K562 (cell line): Measurements from ENCODE around the gene TMCO1. TPM values are rescaled to one million over a fixed set of nuclear protein-coding genes. Genes with fewer than 3 reads are reported as not detected.
A peak's percentile ranks its signal among the peaks of the same experiment; 100 is the strongest.

Experiments used
- ATF3 ChIP-seq, 2 experiments: fragments of 450-650 bp in 1 of 2; sonication (generic) in 1 of 2; formaldehyde crosslinking in 1 of 2; IDR thresholded peaks in 1 of 2; conservative IDR thresholded peaks in 1 of 2; 2 replicates each; pipeline versions ENCODE4 v1.6.1 to v1.8.1; 2016 to 2023; ENCODE audit warnings: mild to moderate bottlenecking in 2 of 2, moderate library complexity in 2 of 2, inconsistent platforms in 1 of 2, missing genetic modification reagents in 1 of 2
- CAMTA2 ChIP-seq: fragments of 250-450 bp; sonication (Bioruptor Pico); conservative IDR thresholded peaks from 2 replicates; pipeline ENCODE4 v1.5.1; 2022
- E2F3 ChIP-seq: fragments of 250-450 bp; sonication (Bioruptor Pico); IDR thresholded peaks from 2 replicates; pipeline ENCODE4 v1.4.0; 2020; ENCODE audit warnings: mild to moderate bottlenecking
- ELF4 ChIP-seq: fragments of 450-650 bp; formaldehyde crosslinking; IDR thresholded peaks from 2 replicates; pipeline ENCODE4 v1.4.0; 2022; ENCODE audit warnings: missing genetic modification characterization
- FOXK2 ChIP-seq, 2 experiments: fragments of 450-650 bp; IDR thresholded peaks in 1 of 2; conservative IDR thresholded peaks in 1 of 2; 2 replicates each; pipeline ENCODE4 v1.6.1; 2016; ENCODE audit warnings: low read depth in 2 of 2, mild to moderate bottlenecking in 1 of 2
- GABPB1 ChIP-seq: sonication (generic); formaldehyde crosslinking; IDR thresholded peaks from 2 replicates; pipeline ENCODE4 v1.8.0; 2022; ENCODE audit warnings: mild to moderate bottlenecking, missing genetic modification reagents
- HLTF ChIP-seq: fragments of 450-650 bp; IDR thresholded peaks from 2 replicates; pipeline ENCODE4 v1.6.1; 2016
- MYC ChIP-seq, 2 experiments: fragments of 250-450 bp in 1 of 2; sonication (Bioruptor Pico) in 1 of 2; IDR thresholded peaks; 2 replicates each; pipeline versions ENCODE4 v1.5.1 to v1.6.1; 2012 to 2021; ENCODE audit warnings: low read depth in 2 of 2, borderline replicate concordance in 1 of 2, improper control_type of control experiment in 1 of 2, low read length in 1 of 2, mild to moderate bottlenecking in 1 of 2, moderate library complexity in 1 of 2
- POLR2G ChIP-seq: fragments of 200-400 bp; formaldehyde crosslinking; IDR thresholded peaks from 2 replicates; pipeline ENCODE4 v1.6.1; 2017; ENCODE audit warnings: low read depth, mild to moderate bottlenecking, antibody characterized with exemption, low read length, moderate library complexity
- PRDM10 ChIP-seq: fragments of 450-650 bp; IDR thresholded peaks from 2 replicates; pipeline ENCODE4 v1.6.1; 2018; ENCODE audit not compliant: partially characterized antibody
- RBM25 ChIP-seq: fragments of 200-400 bp; formaldehyde crosslinking; IDR thresholded peaks from 2 replicates; pipeline ENCODE4 v1.6.1; 2018; ENCODE audit warnings: low read length, low read depth, moderate library complexity; ENCODE audit not compliant: severe bottlenecking
- SIX5 ChIP-seq, 2 experiments: IDR thresholded peaks; 2 replicates each; pipeline ENCODE4 v1.6.1; 2011; ENCODE audit warnings: low read length in 2 of 2, borderline replicate concordance in 1 of 2, low read depth in 1 of 2, mild to moderate bottlenecking in 1 of 2, moderate library complexity in 1 of 2; ENCODE audit not compliant: insufficient read depth in 1 of 2
- SNIP1 ChIP-seq: fragments of 450-650 bp; IDR thresholded peaks from 2 replicates; pipeline ENCODE4 v1.7.1; 2017; ENCODE audit warnings: low read depth, mild to moderate bottlenecking
- ZBTB2 ChIP-seq: fragments of 450-650 bp; IDR thresholded peaks from 2 replicates; pipeline ENCODE4 v1.6.1; 2016; ENCODE audit warnings: antibody characterized with exemption
- ZEB2 ChIP-seq: fragments of 450-650 bp; IDR thresholded peaks from 2 replicates; pipeline ENCODE4 v1.6.1; 2016
- ZNF23 ChIP-seq: fragments of 250-450 bp; sonication (Bioruptor Pico); IDR thresholded peaks from 2 replicates; pipeline ENCODE4 v1.4.0; 2020; ENCODE audit warnings: mild to moderate bottlenecking
- ZNF707 ChIP-seq: fragments of 250-450 bp; sonication (Bioruptor Pico); conservative IDR thresholded peaks from 2 replicates; pipeline ENCODE4 v1.8.0; 2022; ENCODE audit warnings: inconsistent platforms, mild to moderate bottlenecking, moderate library complexity
- polyA plus RNA-seq, 8 experiments: library from polyadenylated mRNA; depleted of rRNA in 4 of 8; stranded (reverse) in 5 of 8; unstranded in 3 of 8; fragments of >200 nt; fragmentation: Nextera tagmentation in 2 of 8; fragmentation: Illumina TruSeq in 1 of 8; extraction: Ambion mirVana in 2 of 8; extraction: Trizol in 1 of 8; gene quantifications; 2 replicates each; pipeline versions ENCODE4 v1.2.1 to v1.2.3, GENCODE V29; 2011 to 2014; ENCODE audit warnings: inconsistent platforms in 1 of 8, missing spikeins in 1 of 8
- total RNA-seq, 7 experiments: library from RNA; depleted of rRNA in 6 of 7; stranded (reverse); fragments of >200 nt in 6 of 7; fragmentation: Illumina TruSeq in 2 of 7; extraction: Trizol in 2 of 7; gene quantifications; 2 replicates each; pipeline versions ENCODE4 v1.2.1 to v1.2.3, GENCODE V29; 2011 to 2021; ENCODE audit warnings: low replicate concordance in 1 of 7
- TF ChIP-seq, protein P1 (sequence below): fragments of 200-800 bp; sonication (Bioruptor generic); IDR thresholded peaks from 2 replicates; pipeline ENCODE4 v1.6.1; 2017; ENCODE audit warnings: missing genetic modification characterization, missing compliant biosample characterization

The TMCO1 gene
- total and polyA plus RNA-seq, 9 of the 15 experiments (the other 6 are each of a cell fraction or from before 2014, with no cell fraction given) = 69.3 to 561 (median 175) TPM

GRCh38 chr1:165768513-165769394 is at the start of gene TMCO1 (continued):
- TF ChIP-seq, protein P1, sequence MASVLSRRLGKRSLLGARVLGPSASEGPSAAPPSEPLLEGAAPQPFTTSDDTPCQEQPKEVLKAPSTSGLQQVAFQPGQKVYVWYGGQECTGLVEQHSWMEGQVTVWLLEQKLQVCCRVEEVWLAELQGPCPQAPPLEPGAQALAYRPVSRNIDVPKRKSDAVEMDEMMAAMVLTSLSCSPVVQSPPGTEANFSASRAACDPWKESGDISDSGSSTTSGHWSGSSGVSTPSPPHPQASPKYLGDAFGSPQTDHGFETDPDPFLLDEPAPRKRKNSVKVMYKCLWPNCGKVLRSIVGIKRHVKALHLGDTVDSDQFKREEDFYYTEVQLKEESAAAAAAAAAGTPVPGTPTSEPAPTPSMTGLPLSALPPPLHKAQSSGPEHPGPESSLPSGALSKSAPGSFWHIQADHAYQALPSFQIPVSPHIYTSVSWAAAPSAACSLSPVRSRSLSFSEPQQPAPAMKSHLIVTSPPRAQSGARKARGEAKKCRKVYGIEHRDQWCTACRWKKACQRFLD = 0 out of 2 replicates have a peak, but pooled peaks have one; percentile 46
- TF ChIP-seq ZEB2 = no peak
- TF ChIP-seq GABPB1 = peak; percentile 99
- TF ChIP-seq ELF4 (CRISPR knock-in tag) = no peak
- no peak for TF ChIP-seq CAMTA2 (CRISPR knock-in tag)
- peak; percentile 78 to 84; a peak in 3 of 4 replicates for TF ChIP-seq FOXK2 (conservative IDR thresholded peaks at IDR 0.05 in 1 of 2, IDR thresholded peaks at IDR 0.05 in 1 of 2; ENCODE audit: low read depth in 2 of 2)
- no peak for TF ChIP-seq ZNF707 (CRISPR knock-in tag)
- TF ChIP-seq SNIP1 = no peak
- peak; percentile 83 for TF ChIP-seq ZBTB2
- peak; percentile 87 for TF ChIP-seq POLR2G
- TF ChIP-seq E2F3 = 0 out of 2 replicates have a peak, but pooled peaks have one; percentile 10
- TF ChIP-seq MYC (IDR thresholded peaks at IDR 0.05; ENCODE audit: low read depth, low read length) = peak; percentile 97
- TF ChIP-seq MYC (CRISPR knock-in tag; IDR thresholded peaks at IDR 0.05; ENCODE audit: borderline replicate concordance, low read depth) = no peak
- peak; percentile 98 for TF ChIP-seq RBM25
- 0 out of 2 replicates have a peak, but pooled peaks have one; percentile 27 for TF ChIP-seq HLTF
- no peak for TF ChIP-seq ATF3 (IDR thresholded peaks at IDR 0.05)
- TF ChIP-seq ATF3 (CRISPR knock-in tag; conservative IDR thresholded peaks at IDR 0.05) = no peak; the same call in 1 of the 2 replicates
- TF ChIP-seq PRDM10 = peak; percentile 61
- peak; percentile 35 to 48; a peak in 2 of 4 replicates for TF ChIP-seq SIX5 (IDR thresholded peaks at IDR 0.05; ENCODE audit: borderline replicate concordance in 1 of 2, insufficient read depth in 1 of 2, low read depth in 1 of 2, low read length in 2 of 2)
- no peak for TF ChIP-seq ZNF23
